ENCODE measurements around the gene AICDA.

DNA sequence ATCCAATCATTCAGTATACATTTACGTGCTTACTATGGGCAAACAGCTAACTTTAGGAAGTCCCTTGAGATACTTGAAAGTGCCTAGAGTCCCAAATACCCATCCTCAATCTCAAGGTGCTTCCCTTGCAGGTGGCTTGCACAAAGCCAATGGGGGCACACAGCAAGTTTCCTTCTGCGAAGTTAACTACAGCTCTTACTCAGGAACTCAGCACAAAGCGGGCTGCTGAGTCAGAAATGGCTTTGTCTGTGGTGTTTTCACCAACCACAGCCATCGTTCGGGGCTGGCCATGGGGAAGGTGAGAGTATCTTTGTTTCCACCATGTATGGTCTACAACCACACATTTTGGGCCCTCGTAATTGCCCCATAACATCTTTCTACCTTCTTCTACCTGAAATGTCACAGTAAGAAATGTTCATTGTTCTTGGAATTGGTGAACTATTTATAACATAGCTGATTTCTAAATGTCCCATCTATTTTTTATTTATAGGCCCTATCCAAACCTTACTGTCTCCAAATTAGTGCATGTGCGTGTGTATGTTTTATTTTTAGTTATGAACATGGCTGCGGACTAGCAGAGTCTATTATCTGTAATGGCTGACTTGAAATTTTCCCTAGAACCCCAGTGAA, 36.0 kb upstream of the AICDA start:
- TF ChIP-seq EZH2 (IDR thresholded peaks at IDR 0.05; ENCODE audit: borderline replicate concordance, low read length), result no peak
- TF ChIP-seq, protein P1, sequence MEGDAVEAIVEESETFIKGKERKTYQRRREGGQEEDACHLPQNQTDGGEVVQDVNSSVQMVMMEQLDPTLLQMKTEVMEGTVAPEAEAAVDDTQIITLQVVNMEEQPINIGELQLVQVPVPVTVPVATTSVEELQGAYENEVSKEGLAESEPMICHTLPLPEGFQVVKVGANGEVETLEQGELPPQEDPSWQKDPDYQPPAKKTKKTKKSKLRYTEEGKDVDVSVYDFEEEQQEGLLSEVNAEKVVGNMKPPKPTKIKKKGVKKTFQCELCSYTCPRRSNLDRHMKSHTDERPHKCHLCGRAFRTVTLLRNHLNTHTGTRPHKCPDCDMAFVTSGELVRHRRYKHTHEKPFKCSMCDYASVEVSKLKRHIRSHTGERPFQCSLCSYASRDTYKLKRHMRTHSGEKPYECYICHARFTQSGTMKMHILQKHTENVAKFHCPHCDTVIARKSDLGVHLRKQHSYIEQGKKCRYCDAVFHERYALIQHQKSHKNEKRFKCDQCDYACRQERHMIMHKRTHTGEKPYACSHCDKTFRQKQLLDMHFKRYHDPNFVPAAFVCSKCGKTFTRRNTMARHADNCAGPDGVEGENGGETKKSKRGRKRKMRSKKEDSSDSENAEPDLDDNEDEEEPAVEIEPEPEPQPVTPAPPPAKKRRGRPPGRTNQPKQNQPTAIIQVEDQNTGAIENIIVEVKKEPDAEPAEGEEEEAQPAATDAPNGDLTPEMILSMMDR (conservative IDR thresholded peaks at IDR 0.05 in 1 of 2, IDR thresholded peaks at IDR 0.05 in 1 of 2; ENCODE audit: extremely low read depth in 1 of 2, insufficient read depth in 1 of 2, low read depth in 1 of 2, low read length in 2 of 2), result no peak
